H1 (cell line): Measurements from ENCODE around the gene S100A12. TPM values are rescaled to one million over a fixed set of nuclear protein-coding genes. Genes with fewer than 3 reads are reported as not detected.

Experiments used
- NRF1 ChIP-seq: IDR thresholded peaks from 2 replicates; pipeline ENCODE4 v1.6.1; 2011; ENCODE audit warnings: mild to moderate bottlenecking, low read depth, low read length, improper control_type of control experiment
- polyA plus RNA-seq, 7 experiments: library from polyadenylated mRNA; depleted of rRNA in 3 of 7; stranded (reverse) in 5 of 7; unstranded in 2 of 7; fragments of >200 nt in 5 of 7; fragments of 200-250 nt in 2 of 7; gene quantifications; 1 replicate in 5 of 7; 2 replicates in 1 of 7; 4 replicates in 1 of 7; pipeline versions ENCODE4 v1.2.1 to v1.2.3, GENCODE V29; 2011 to 2013; ENCODE audit warnings: missing spikeins in 2 of 7, mixed read lengths in 2 of 7
- total RNA-seq: library from RNA; stranded (reverse); fragmentation: NEBNext Ultra II Directional; extraction: Animal tissue kit (Norgen Biotek cat#: 25700); gene quantifications from 2 replicates; pipeline ENCODE4 v1.2.1, GENCODE V29; 2021

S100A12 gene
- total and polyA plus RNA-seq, 2 of the 8 experiments (the other 6 are each of a cell fraction or from before 2014, with no cell fraction given): not detected

DNA sequence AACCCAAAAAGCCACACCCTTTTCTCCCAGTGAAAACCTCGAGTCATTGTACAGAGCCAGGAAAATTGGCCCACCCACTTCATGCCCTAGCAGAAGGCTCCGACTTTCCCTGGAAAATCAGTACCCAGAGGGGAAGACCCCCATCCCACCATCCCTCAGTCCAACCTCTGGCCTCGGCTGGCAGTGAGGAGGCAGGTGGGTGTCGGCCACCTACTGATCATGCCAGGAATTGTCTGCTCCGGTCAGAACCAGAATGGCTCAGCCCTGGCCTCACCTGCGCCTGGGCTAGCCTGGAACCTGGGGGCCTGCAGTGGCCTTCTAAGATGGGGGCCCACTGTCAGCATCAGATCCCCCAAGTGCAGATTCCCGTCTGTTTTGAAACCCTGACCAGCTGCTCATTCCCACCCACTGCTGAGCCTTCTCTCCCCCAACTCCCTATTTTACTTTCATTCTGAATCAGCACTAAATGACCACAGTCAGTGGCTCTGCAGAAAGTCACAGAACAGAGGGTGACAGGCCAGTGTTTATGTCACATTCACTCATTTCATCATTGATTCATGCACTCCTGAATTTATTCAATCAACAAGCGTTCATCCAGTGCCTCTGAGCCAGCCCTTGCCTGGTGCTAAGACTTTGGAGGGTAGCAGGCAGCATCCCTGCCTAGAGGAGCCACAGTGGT is 20.8 kb downstream of the S100A12 start (continued):
- no peak for TF ChIP-seq NRF1
